ENCODE measurements around the gene NDUFV3. TPM values are rescaled to one million over a fixed set of nuclear protein-coding genes. Genes with fewer than 3 reads are reported as not detected.
"Not testable (repeated sequence)": the region's sequence is repeated elsewhere in the genome, so short reads cannot be mapped to it uniquely, and the experiment has no call there.

NDUFV3 gene
- total RNA-seq, 1 donor from 2014 or later: 57.0 TPM

GRCh38 chr21:42900446-42900845 lies 7.3 kb downstream of the NDUFV3 start:
- no peak for DNase-seq

GRCh38 chr21:42903817-42904216 lies 10.7 kb downstream of the NDUFV3 start:
- no peak for DNase-seq

- DNase-seq: no peak
Measured at GRCh38 chr21:42905195-42905594, 12.1 kb downstream of the NDUFV3 start.

- DNase-seq: no peak
Measured at GRCh38 chr21:42906233-42906632, 13.1 kb downstream of the NDUFV3 start.

- DNase-seq: not testable (repeated sequence)
Measured at GRCh38 chr21:42908484-42908883, 15.4 kb downstream of the NDUFV3 start.

- DNase-seq: not testable (repeated sequence)
Measured at GRCh38 chr21:42911920-42912319, 18.8 kb downstream of the NDUFV3 start.

- DNase-seq: no peak
Measured at GRCh38 chr21:42913476-42913875, 20.4 kb downstream of the NDUFV3 start.

GRCh38 chr21:42918291-42918690 lies 25.2 kb downstream of the NDUFV3 start:
- DNase-seq: no peak

GRCh38 chr21:42921927-42922326 lies 28.8 kb downstream of the NDUFV3 start:
- DNase-seq: no peak

GRCh38 chr21:42922918-42923317 lies 29.8 kb downstream of the NDUFV3 start:
- DNase-seq: no peak

GRCh38 chr21:42923553-42924432 lies 30.7 kb downstream of the NDUFV3 start:
- DNase-seq: peak; percentile 84

- DNase-seq: no peak
Measured at GRCh38 chr21:42924433-42924751, 31.3 kb downstream of the NDUFV3 start.

- no peak for DNase-seq
Measured at GRCh38 chr21:42925114-42925926, 32.2 kb downstream of the NDUFV3 start, which contains the start of gene ERVH48-1. TSS of gene ERVH48-1 (minus strand) at chr21:42925630. CDS start at chr21:42919006, 6,624 bp downstream.

- DNase-seq: peak; percentile 12
Measured at GRCh38 chr21:42927474-42928200, 34.5 kb downstream of the NDUFV3 start.

GRCh38 chr21:42929969-42930368 lies 36.9 kb downstream of the NDUFV3 start:
- no peak for DNase-seq

GRCh38 chr21:42931560-42932235 lies 38.6 kb downstream of the NDUFV3 start:
- DNase-seq: no peak

GRCh38 chr21:42932378-42933136 lies 39.4 kb downstream of the NDUFV3 start:
- DNase-seq: not testable (repeated sequence)

GRCh38 chr21:42933137-42933970 lies 40.2 kb downstream of the NDUFV3 start:
- not testable (repeated sequence) for DNase-seq

- not testable (repeated sequence) for DNase-seq
Measured at GRCh38 chr21:42933973-42934372, 40.9 kb downstream of the NDUFV3 start.

- not testable (repeated sequence) for DNase-seq
Measured at GRCh38 chr21:42936360-42936759, 43.3 kb downstream of the NDUFV3 start.

Data from dermis blood vessel endothelial cell (primary cell).